GM18519 (cell line): ENCODE data around the gene PGBD2.
"Not testable (repeated sequence)": the region's sequence is repeated elsewhere in the genome, so short reads cannot be mapped to it uniquely, and the experiment has no call there.

Experiments used
- ATAC-seq: cut with Tn5 transposase; IDR thresholded peaks from one replicate; pipeline ENCODE4 v1.9.1; 2021; ENCODE audit warnings: mild to moderate bottlenecking, moderate library complexity; ENCODE audit not compliant: unreplicated experiment, low FRiP score

The PGBD2 gene

GRCh38 chr1:248906009-248906752 is at the start of gene PGBD2:
TSS of gene PGBD2 (plus strand) at chr1:248906235. CDS start at chr1:248913863, 7,628 bp downstream.
- peak; percentile 91 for ATAC-seq

GRCh38 chr1:248857201-248857600 is 48.8 kb upstream of the PGBD2 start:
- no peak for ATAC-seq

- no peak for ATAC-seq
These were observed 48.3 kb upstream of the PGBD2 start for GRCh38 chr1:248857749-248858095.

- peak; percentile 10 for ATAC-seq
These were observed 47.7 kb upstream of the PGBD2 start for GRCh38 chr1:248858096-248858890.

- ATAC-seq: peak; percentile 70
These were observed 46.8 kb upstream of the PGBD2 start, which contains the start of gene ZNF692 for GRCh38 chr1:248858891-248859889. TSS of gene ZNF692 (minus strand) at chr1:248859085. CDS start at chr1:248858309, 776 bp downstream.

GRCh38 chr1:248860007-248860406 is 46.0 kb upstream of the PGBD2 start:
- no peak for ATAC-seq

- ATAC-seq: no peak
These were observed 44.4 kb upstream of the PGBD2 start for GRCh38 chr1:248861616-248862015.

- ATAC-seq: peak; percentile 3
These were observed 43.4 kb upstream of the PGBD2 start for GRCh38 chr1:248862695-248862997.

- ATAC-seq: peak; percentile 58
These were observed 42.8 kb upstream of the PGBD2 start for GRCh38 chr1:248862998-248863881.

GRCh38 chr1:248871837-248872401 is 34.1 kb upstream of the PGBD2 start:
- ATAC-seq: no peak

GRCh38 chr1:248872752-248873408 is 33.2 kb upstream of the PGBD2 start:
- peak; percentile 14 for ATAC-seq

GRCh38 chr1:248873409-248873992 is 32.5 kb upstream of the PGBD2 start:
- peak; percentile 47 for ATAC-seq

- ATAC-seq: peak; percentile 58
These were observed 32.0 kb upstream of the PGBD2 start for GRCh38 chr1:248873993-248874533.

- ATAC-seq: no peak
These were observed 24.8 kb upstream of the PGBD2 start for GRCh38 chr1:248881261-248881660.

GRCh38 chr1:248882427-248882826 is 23.6 kb upstream of the PGBD2 start:
- not testable (repeated sequence) for ATAC-seq

- no peak for ATAC-seq
These were observed 21.3 kb upstream of the PGBD2 start for GRCh38 chr1:248884632-248885295.

- no peak for ATAC-seq
These were observed 20.4 kb upstream of the PGBD2 start for GRCh38 chr1:248885646-248886045.
